GM18526 (cell line): ENCODE measurements around the gene RNF166.

Experiments used
- POLR2A ChIP-seq: IDR thresholded peaks from 3 replicates; pipeline ENCODE4 v1.6.1; 2011; ENCODE audit not compliant: insufficient read length; ENCODE audit errors: extremely low read depth

RNF166 gene, protein sequence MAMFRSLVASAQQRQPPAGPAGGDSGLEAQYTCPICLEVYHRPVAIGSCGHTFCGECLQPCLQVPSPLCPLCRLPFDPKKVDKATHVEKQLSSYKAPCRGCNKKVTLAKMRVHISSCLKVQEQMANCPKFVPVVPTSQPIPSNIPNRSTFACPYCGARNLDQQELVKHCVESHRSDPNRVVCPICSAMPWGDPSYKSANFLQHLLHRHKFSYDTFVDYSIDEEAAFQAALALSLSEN

GRCh38 chr16:88706229-88706964, at the start of gene RNF166, which contains the start of gene CTU2:
RNF166 (minus strand) TSS chr16:88706408; CDS start chr16:88706325, 83 bp downstream.
CTU2 (plus strand) TSS chr16:88706503; CDS start chr16:88706531, 28 bp downstream.
- peak; percentile 70 for TF ChIP-seq POLR2A

- TF ChIP-seq POLR2A, result no peak
These were observed 48.9 kb upstream of the RNF166 start for GRCh38 chr16:88754912-88755744.

- TF ChIP-seq POLR2A, result no peak
These were observed 48.1 kb upstream of the RNF166 start for GRCh38 chr16:88754109-88754911.

DNA sequence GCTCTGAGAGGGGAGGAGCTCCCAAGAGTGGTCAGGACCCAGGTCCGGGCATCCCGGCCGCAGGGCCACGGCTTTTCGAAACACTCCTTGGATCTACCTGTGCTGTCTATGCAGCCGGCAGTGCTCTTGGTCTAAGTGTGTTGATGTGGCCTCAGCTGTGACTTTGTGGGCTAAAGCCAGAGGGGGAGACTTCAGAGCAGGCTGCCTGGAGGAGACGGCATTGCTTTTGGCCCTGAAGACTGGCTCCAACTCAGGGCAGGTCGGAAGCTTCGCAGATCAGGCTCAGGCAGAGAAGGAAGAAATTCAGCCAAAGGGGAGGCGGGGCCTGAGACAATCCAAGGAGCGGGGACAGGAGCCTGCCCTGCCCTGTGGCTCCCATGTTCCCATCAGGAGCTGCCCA, 47.4 kb upstream of the RNF166 start:
- TF ChIP-seq POLR2A, result no peak

GRCh38 chr16:88753191-88753590, 47.0 kb upstream of the RNF166 start:
- TF ChIP-seq POLR2A, result no peak

GRCh38 chr16:88752386-88753002, 46.3 kb upstream of the RNF166 start:
- TF ChIP-seq POLR2A, result no peak

DNA sequence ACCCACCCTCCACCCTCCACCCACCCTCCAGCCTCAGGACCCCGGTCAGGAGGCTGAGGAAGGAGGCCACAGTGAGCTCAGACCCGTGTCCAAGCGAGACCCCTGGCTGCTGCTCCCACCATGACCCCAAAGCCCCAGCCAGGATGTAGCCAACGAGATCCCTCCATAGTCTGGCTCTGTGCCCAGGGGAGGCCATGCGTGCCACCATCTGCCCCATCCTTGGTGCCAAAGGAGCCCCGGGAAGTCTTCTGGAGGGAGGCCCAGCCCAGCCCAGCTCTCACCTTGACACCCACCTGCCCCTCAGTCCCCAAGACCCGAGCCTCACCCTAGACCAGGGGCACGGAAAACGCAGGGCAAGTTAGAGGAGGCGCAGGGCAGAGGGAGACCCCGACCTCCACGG, 44.6 kb upstream of the RNF166 start:
- TF ChIP-seq POLR2A, result no peak

DNA sequence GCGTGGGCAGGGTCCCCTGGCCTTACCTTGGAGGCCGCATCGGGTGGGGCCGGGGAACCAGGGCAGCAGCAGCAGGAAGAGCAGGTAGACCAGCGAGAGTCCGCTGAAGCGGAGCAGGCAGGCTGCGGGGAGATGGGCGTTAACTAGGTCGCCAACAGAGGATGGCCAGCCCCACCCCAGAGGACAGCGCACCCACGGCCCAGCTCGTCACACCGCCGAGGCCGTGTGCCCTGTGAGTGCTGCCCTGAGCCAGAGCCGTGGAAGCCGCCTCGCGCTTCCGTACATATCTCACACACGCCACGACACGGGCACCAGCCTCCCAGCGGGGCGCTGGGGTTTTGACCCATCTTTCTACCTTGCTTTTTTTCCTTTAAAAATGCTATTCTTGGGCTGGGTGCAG, 43.1 kb upstream of the RNF166 start:
- no peak for TF ChIP-seq POLR2A

DNA sequence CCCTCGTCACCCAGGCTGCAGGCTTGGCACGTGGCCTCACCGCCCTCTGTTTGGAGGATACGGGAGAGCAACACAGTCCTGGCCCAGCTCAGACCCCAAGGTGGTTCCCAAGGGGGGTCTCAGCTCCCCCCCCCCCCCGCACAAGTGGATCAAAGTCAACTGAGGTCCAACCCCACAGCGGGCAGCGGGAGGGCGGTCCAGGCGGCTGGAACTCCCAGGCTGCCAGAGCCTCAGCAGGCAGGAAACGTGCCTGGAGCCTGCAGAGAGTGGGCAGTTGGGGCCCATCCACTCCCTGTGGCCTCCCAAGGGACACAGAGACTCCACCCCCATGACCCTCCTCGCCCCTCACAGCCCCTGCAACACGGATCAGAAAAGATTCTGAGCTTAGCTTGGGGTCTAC, 42.2 kb upstream of the RNF166 start:
- TF ChIP-seq POLR2A, result no peak

DNA sequence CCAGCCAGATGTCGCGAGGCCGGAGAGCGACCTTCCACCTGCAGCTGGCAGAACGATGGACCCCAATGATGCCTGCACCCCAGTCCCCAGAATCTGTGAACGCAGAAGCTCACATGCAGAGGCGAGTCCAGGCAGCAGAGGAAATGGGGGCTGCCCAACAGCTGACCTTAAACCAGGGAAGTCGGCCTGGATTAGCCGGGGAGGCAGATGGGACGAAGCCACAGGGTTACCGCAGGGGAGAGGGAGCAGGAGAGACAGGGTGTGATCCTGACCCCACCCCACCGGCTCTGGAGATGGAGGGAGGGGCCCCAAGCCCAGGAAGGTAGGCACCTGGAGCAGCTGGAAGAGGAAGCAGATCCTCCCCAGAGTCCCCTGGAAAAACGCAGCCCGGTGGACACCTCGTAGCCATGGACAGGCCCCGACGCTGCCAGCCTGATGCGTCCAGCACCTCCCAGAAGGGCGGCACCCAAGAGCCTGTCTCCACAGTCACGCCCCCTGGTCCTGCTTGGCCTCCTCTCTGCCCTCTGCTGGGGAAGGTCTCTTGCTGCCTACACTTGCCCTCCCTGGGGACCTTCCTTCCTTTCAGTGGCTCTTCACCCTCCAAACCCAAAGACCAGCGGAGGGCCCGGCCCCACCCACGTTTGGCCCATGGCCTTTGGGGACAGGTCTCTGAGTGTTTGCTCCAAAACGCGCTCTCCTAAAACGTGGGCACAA, 41.5 kb upstream of the RNF166 start:
- TF ChIP-seq POLR2A, result no peak

GRCh38 chr16:88746506-88746905, 40.3 kb upstream of the RNF166 start:
- TF ChIP-seq POLR2A, result no peak

DNA sequence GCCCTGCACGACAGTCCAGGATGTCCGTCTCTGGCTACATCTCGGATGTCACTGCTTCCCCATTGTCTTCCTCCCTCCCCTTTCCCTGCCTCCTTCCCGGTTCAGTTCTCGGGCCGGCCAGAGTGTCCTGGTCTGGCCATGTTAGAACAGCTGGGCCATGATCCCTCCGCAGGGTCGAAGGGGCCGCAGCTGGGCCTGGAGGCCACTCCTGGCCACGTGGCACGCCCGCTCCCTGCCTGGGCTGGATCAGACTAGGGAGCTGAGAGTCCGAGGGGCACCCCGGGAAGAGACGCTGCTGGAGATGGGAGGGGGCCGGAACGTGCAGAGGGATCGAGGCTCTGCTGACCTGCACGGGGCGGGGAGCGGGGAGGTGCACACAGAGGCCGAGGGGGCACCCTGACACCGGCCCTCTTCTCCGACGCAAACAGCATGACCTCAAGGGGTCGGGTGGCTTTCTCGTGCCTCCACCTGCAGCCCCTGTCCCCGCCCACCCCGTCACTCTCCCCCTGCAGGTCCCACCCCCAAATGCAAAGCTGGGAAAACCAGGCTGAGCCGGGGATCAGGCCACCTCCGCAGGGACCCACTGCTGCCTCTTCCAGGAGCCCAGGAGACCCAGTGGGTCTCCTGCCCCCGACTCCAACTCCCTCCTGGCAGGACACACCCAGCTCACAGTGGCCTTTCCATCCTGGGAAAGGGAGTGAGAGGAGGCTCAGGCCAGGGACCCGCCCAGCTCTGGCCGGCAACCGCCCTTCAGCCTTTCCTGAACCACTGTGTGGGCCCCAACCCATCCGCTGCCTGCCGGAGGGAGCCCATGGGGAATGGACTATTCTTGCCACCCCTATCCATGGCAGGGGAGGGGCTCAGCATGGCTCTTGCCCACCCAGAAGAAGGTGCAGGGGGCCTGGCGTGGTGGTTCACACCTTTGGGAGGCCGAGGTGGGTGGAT, 38.6 kb upstream of the RNF166 start:
- TF ChIP-seq POLR2A, result no peak
